Endothelial cell of hepatic sinusoid (primary cell): ENCODE results near the gene ENDOV.

Experiments used
- in situ Hi-C: cut with HindIII; loops from 2 replicates; pipeline ENCODE4 v1.10.0; 2017; ENCODE audit warnings: low sequenced_read_pairs

Gene ENDOV

DNA sequence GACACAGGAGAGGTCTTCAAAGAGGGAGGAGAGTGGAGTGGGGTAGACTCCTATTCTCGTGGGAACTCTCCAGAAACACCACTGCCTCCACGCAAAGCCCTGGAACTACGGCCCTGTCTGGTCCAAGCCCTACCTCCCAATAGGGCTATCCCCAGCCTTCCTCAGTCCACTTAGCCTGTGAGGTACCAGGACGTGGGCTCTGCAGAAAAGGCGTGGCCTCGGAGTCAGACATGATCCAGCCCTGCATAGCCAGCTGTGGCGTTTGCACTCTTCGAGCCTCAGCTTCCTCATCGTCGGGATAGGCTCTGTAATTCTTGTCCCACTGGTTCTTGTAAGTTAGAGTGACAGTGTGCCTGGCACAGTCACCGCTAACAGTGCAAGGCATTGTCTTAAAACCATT lies 13.8 kb downstream of the ENDOV start:
- in situ Hi-C loops, result loop anchor here (25.0 kb wide), 1 partner anchor 684 kb away; no protein-coding TSS in a partner anchor

DNA sequence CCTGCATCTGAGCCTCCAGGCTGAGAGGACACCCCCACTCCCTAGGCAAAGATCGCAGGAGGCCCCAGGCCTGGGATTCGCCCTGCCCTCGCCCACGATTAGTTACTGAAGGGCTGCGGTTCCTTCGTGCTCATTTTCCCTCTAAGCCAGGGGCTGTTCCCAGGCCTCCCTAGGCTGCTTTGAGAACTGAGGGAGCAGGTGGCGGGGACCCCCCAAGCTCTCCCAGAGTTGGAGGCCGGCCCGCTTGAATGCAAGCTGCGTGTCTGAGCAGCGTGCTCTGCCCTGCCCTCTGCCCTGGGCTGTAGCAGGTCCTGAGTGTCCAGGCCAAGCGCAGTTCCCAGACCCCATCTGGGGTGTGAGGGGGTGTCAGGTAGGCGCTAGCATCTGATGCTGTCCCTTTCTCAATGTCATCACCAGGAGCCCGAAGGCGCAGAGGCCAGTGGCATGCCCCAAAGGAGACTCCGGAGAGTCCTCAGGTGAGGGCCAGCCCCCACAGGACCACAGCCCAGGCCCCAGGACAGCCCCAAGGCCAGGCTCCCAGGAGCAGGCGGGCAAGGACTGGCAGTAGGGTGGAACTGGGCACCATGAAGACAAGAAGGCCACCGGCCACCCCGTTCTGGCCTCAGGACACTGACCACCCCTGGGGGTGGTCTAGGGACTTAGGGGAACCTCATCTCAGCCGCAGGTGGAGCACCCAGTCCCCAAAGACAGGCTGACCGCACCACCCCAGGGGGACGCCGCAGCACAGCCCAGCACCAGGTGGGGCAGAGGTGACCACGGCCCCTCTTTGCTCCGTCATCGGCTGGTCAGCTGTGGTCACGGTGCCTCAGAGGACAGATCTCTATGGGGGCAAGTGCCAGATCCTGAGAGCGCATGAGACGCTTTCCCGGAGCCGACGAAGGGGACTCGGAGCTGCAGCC lies 14.6 kb downstream of the ENDOV start:
- in situ Hi-C loops, result loop anchor here (25.0 kb wide), 1 partner anchor 683 kb away; no protein-coding TSS in a partner anchor

- in situ Hi-C loops, result loop anchor here (25.0 kb wide), 1 partner anchor 682 kb away; no protein-coding TSS in a partner anchor
Measured at GRCh38 chr17:80430446-80431245, 15.7 kb downstream of the ENDOV start.

DNA sequence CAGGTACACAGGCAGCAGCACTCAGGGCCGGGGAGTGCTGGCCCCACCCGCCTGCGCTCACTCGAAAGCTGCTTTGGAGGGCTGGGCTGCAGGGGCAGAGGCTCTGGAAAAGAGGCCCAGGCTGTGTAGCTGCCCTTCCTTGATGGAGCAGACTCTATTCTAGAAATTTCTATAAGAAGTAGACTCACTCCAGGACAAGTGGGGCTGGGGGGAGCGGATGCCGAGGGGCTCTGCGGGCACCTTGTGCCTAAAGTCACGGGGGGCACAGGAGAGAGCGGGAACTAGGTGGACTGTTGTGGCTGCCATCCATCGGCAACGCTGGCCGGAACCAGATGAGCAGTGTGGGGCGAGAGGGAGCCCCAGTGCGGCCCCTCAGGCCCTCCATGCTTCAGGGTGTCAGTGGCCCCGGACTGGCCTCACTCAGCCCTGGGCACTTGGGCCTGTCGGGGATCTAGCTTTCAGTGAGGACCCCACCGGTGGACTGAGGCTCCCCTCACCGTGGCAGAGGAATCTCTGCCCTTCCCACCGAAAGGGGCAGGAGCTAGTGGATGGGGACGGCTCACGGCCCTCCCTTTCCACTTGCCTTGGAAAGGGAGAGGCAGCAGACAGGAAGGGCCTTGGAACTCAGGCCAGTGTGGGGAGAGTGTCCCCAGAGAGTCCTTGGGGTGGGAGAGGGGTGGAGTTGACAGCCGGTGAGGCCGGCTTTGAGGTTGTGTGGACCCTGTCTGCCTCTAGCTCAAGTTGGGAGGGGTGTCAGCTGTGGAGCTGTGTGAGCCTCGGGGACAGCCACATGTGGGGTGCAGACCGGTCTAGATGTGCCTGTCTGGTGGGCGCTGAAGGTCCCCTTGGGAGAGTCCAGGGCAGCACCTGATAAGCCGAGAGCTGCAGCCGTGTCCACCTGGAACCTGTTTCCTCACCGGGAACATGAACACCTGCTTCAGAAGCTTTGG lies 16.6 kb downstream of the ENDOV start:
- in situ Hi-C loops, result loop anchor here (25.0 kb wide), 1 partner anchor 681 kb away; no protein-coding TSS in a partner anchor

GRCh38 chr17:80432350-80432955 lies 17.5 kb downstream of the ENDOV start:
- in situ Hi-C loops, result loop anchor here (25.0 kb wide), 1 partner anchor 680 kb away; no protein-coding TSS in a partner anchor

DNA sequence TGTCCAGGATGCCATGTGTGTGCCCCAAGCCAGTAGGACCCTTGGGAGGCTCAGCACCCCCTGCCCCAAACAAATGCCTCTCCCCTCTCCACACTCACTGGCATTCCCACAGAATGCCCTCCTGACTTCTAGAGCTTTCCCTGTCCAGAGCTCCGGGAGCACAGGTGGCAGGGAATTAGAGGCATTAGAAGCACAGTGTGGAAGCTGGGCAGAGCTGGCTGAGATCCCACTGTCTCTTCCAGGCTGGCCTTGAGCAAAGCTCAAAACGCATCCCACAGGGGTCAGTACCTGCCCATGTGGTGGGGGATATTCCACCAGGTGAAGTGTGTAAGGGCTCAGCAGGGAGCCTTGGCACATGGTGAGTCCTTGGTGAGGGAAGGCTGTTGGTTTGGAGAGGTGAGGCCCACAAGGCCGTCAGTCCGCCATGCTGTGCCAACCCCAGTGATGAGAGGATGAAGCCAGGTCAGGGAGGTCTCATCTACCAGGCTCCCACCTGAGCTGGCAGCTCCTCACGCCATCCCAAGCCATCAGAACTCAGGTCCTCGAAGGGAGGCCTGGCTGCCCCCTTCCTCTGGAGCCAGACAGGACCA lies 18.1 kb downstream of the ENDOV start:
- in situ Hi-C loops, result loop anchor here (25.0 kb wide), 1 partner anchor 679 kb away; no protein-coding TSS in a partner anchor

DNA sequence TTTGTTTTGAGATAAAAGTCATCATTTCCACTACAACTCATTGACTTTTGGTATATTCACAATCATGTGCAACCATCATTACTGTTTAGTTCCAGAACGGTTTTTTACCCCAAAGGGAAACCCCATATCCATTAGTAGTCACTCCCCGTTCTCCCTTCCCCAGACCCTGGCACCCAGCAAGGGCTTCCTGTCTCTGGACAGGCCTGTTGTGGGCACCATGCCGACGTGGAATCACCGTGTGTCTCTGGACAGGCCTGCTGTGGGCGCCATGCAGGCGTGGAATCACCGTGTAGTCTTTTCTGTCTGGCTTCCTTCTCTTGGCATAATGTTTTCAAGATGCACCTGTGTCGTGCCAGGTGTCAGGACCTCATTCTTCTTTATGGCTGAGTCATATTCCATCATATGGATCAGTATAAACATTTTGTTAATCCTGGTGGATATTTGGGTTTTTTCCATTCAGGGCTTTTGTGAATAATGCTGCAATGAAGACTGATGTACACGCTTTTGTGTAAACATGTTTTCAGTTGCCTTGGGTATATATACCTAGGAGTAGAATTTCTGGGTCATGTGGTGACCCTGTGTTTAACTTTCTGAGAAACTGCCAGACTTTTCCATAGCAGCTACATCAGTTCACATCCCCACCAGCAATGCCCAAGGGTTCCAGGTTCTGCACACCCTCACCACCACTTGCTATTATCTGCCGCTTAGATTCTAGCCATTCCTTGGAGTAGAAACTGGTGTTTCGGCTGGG lies 19.1 kb downstream of the ENDOV start:
- in situ Hi-C loops, result loop anchor here (25.0 kb wide), 1 partner anchor 678 kb away; no protein-coding TSS in a partner anchor

DNA sequence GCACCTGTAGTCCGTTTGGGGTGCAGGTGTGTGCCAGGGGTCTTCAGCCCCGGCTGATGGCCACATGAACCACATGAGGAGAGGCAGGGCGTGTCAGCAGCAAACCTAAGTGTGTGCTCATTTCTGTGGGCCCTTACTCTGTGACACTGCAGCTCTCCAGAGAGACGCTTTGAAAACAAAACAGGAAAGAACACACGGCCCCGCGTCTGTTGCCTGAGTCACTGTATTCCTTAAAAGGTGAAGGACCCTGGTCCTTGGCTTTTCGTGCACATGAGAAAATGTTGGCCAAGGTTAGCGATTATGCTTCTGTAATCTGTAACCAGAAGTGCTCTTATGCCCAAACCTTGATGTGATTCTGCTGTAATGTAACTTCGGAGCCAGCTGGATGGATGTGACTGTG lies 22.6 kb downstream of the ENDOV start:
- in situ Hi-C loops, result loop anchor here (25.0 kb wide), 1 partner anchor 675 kb away; no protein-coding TSS in a partner anchor

DNA sequence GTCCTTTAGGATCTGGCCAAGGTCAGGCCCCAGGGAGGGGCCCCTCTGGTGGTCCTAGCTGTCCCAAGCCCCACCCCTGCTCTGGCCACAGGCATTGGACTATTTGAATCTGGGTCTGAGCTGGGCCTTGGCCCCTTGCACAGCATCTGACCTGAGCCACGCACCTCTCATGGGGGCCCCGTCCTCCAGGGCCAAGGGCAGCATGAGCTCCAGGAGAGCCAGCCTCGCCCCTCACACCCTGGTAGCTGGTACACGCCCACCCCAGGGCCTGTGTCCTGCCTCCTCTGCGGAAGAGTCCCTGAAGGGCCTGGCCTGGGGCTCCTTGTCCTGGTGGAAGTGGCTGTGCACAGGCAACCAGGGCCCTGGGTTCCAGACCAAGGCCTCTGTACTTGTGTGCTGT lies 23.8 kb downstream of the ENDOV start:
- in situ Hi-C loops, result loop anchor here (25.0 kb wide), 1 partner anchor 673 kb away; no protein-coding TSS in a partner anchor

- in situ Hi-C loops, result loop anchor here (25.0 kb wide), 1 partner anchor 673 kb away; no protein-coding TSS in a partner anchor
Measured at GRCh38 chr17:80439499-80439898, 24.5 kb downstream of the ENDOV start.

DNA sequence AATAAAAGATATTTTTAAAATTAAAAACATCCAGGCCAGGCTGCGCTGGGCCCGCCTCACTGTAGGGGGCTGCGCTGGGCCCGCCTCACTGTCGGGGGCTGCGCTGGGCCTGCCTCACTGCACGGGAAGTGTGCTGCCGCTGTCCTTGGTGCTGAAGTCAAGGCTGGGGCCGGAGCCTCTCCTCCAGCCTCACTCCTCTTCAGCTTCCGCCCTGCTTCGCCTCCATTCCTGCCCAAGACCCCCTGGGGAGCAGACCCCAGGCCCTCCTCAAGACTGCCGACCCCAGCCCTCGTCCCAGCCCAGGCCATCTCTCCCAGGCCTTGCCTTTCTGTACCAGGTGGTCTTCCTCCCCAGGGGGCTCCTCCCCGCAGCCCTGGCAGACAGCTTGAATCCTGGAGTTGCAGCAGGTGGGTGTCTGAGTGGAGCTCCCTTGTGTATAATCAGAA lies 26.2 kb downstream of the ENDOV start:
- in situ Hi-C loops, result loop anchor here (5.0 to 25.0 kb wide), 2 partner anchors 456 to 671 kb away; no protein-coding TSS in a partner anchor

DNA sequence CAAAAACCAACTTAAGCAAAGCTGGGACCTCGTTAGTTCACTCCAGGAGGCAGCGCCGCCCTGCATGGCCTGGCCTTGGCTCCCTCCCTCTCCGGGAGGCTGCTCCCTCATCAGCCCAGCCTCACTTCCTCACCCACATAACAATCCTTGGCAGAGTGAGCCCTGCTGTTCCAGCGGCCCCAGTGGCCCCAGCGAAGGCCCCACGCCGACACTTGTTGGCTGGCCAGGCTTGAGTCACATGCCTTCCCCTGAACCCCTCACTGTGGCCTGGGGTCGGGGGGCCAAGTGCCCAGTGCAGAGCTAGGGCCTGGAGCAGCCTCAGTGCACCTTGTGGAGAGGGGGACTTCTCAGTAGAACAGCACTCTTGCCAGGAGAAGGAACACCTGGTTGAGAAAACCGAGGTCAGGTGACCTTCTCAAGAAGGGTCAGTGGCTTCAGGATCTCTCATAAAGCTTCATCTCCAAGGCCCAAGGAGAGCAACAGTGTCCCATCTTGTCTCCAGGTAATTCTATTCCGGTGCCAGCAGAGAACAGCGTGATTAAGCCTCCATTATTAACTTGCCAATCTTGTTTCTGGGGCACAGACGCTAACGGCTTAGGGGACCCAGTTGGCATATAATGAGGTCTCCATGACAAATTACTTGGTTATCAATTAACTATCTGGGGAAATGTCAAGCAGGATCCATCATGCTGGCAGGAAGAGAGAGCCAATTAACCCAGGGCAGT lies 26.8 kb downstream of the ENDOV start:
- in situ Hi-C loops, result loop anchor here (5.0 to 25.0 kb wide), 2 partner anchors 456 to 671 kb away; no protein-coding TSS in a partner anchor

GRCh38 chr17:80442323-80442659 lies 27.3 kb downstream of the ENDOV start:
- in situ Hi-C loops, result loop anchor here (5.0 to 25.0 kb wide), 2 partner anchors 455 to 670 kb away; no protein-coding TSS in a partner anchor

GRCh38 chr17:80442764-80443163 lies 27.8 kb downstream of the ENDOV start:
- in situ Hi-C loops, result loop anchor here (5.0 to 25.0 kb wide), 2 partner anchors 455 to 670 kb away; no protein-coding TSS in a partner anchor

DNA sequence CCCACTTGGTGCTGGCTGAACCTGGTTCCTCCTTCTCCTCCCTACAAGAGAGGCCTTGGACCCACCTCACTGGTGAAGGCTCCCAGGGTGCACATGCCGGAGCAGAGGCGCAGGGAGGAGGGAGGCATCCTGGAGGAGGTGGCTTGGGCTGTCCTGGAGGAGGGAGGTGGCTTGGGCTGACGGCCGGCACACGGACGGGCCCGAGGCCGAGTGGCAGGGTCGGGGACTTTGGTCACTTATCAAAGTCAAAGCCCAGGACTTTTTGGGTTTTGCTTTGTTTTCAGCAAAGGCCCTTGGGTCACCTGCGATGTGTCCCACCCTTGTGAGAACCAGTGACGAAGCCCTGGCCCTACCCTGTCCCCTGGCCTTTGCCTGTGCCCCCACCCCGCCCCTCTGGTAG lies 28.5 kb downstream of the ENDOV start:
- in situ Hi-C loops, result loop anchor here (5.0 to 25.0 kb wide), 2 partner anchors 454 to 669 kb away; no protein-coding TSS in a partner anchor

GRCh38 chr17:80443916-80444643 lies 29.1 kb downstream of the ENDOV start:
- in situ Hi-C loops, result loop anchor here (5.0 to 25.0 kb wide), 2 partner anchors 453 to 668 kb away; no protein-coding TSS in a partner anchor

DNA sequence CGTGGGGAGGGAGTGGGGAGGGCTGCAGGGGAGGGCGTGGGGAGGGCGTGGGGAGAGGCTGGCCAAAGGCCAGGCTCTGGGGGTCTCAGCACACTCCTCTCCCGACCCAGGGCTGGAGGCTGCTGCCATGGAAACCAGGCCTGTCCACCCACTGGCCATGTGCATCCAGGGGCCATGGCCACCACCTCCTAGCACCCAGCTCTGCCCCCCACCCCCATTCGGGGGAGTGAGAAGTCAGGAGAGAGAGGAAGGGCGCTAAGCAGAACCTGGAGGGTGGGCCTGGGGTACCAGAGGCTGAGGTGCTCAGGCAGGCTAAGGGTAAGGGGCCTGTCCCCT lies 29.6 kb downstream of the ENDOV start:
- in situ Hi-C loops, result loop anchor here (5.0 to 25.0 kb wide), 2 partner anchors 453 to 668 kb away; no protein-coding TSS in a partner anchor
